ENCODE data around the gene ZNF200.

Gene ZNF200

GRCh38 chr16:3235856-3236669 is 1.1 kb upstream of the ZNF200 start (continued):
- no peak for TF ChIP-seq ZNF565 (CRISPR knock-in tag; conservative IDR thresholded peaks at IDR 0.05; ENCODE audit: low read depth)
- no peak for TF ChIP-seq OSR1 (CRISPR knock-in tag; IDR thresholded peaks at IDR 0.05)

DNA sequence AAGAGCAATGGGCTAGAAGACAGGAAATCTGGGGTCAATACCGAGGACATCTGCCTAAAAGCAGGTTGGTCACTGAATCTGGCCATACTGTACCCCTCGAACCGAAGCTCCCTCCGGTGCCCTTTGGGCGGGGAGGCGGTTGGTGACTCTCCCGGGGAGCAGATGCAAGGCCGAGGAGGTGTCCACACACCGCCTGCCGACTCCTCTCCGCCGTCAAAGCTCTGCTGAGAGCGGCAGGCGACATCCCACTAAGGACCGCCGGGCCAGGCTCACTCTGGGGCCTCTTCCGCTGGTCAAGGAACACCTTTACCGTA is 458 bp downstream of the ZNF200 start:
- no peak for ATAC-seq
- TF ChIP-seq ARNTL (CRISPR knock-in tag; IDR thresholded peaks at IDR 0.05; ENCODE audit: borderline replicate concordance, low read depth), result no peak
- no peak for TF ChIP-seq OSR1 (CRISPR knock-in tag; IDR thresholded peaks at IDR 0.05)
- TF ChIP-seq ZNF565 (CRISPR knock-in tag; conservative IDR thresholded peaks at IDR 0.05; ENCODE audit: low read depth), result no peak
- TF ChIP-seq, protein P1, sequence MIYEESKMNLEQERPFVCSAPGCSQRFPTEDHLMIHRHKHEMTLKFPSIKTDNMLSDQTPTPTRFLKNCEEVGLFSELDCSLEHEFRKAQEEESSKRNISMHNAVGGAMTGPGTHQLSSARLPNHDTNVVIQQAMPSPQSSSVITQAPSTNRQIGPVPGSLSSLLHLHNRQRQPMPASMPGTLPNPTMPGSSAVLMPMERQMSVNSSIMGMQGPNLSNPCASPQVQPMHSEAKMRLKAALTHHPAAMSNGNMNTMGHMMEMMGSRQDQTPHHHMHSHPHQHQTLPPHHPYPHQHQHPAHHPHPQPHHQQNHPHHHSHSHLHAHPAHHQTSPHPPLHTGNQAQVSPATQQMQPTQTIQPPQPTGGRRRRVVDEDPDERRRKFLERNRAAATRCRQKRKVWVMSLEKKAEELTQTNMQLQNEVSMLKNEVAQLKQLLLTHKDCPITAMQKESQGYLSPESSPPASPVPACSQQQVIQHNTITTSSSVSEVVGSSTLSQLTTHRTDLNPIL (CRISPR knock-in tag; IDR thresholded peaks at IDR 0.05; ENCODE audit: low read depth), result no peak
- TF ChIP-seq, protein P2, sequence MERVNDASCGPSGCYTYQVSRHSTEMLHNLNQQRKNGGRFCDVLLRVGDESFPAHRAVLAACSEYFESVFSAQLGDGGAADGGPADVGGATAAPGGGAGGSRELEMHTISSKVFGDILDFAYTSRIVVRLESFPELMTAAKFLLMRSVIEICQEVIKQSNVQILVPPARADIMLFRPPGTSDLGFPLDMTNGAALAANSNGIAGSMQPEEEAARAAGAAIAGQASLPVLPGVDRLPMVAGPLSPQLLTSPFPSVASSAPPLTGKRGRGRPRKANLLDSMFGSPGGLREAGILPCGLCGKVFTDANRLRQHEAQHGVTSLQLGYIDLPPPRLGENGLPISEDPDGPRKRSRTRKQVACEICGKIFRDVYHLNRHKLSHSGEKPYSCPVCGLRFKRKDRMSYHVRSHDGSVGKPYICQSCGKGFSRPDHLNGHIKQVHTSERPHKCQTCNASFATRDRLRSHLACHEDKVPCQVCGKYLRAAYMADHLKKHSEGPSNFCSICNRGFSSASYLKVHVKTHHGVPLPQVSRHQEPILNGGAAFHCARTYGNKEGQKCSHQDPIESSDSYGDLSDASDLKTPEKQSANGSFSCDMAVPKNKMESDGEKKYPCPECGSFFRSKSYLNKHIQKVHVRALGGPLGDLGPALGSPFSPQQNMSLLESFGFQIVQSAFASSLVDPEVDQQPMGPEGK (CRISPR knock-in tag; IDR thresholded peaks at IDR 0.05; ENCODE audit: borderline replicate concordance), result no peak
- TF ChIP-seq TCF4 (CRISPR knock-in tag; IDR thresholded peaks at IDR 0.05; ENCODE audit: borderline replicate concordance), result no peak
- TF ChIP-seq RARB (CRISPR knock-in tag; IDR thresholded peaks at IDR 0.05), result no peak
- TF ChIP-seq ESRRG (CRISPR knock-in tag; IDR thresholded peaks at IDR 0.05), result no peak
- no peak for TF ChIP-seq ZNF70 (CRISPR knock-in tag; IDR thresholded peaks at IDR 0.05)
- no peak for TF ChIP-seq ZFP30 (CRISPR knock-in tag; IDR thresholded peaks at IDR 0.05)
- no peak for TF ChIP-seq ZC3H10 (CRISPR knock-in tag; IDR thresholded peaks at IDR 0.05)
- no peak for TF ChIP-seq ZFP3 (CRISPR knock-in tag; IDR thresholded peaks at IDR 0.05)
- no peak for TF ChIP-seq GLIS3 (CRISPR knock-in tag; IDR thresholded peaks at IDR 0.05)
- TF ChIP-seq TSHZ2 (CRISPR knock-in tag; IDR thresholded peaks at IDR 0.05), result no peak
- no peak for TF ChIP-seq BACH2 (CRISPR knock-in tag; IDR thresholded peaks at IDR 0.05; ENCODE audit: borderline replicate concordance)
- no peak for TF ChIP-seq CSRNP3 (CRISPR knock-in tag; IDR thresholded peaks at IDR 0.05)
- TF ChIP-seq PPARA (CRISPR knock-in tag; IDR thresholded peaks at IDR 0.05; ENCODE audit: borderline replicate concordance), result no peak

- TF ChIP-seq GLIS3 (CRISPR knock-in tag; IDR thresholded peaks at IDR 0.05) (no peak), ISL1 (CRISPR knock-in tag; IDR thresholded peaks at IDR 0.05) (no peak), TCF4 (CRISPR knock-in tag; IDR thresholded peaks at IDR 0.05; ENCODE audit: borderline replicate concordance) (no peak), ZNF565 (CRISPR knock-in tag; conservative IDR thresholded peaks at IDR 0.05; ENCODE audit: low read depth) (no peak), ZNF8 (CRISPR knock-in tag; IDR thresholded peaks at IDR 0.05) (no peak), OSR1 (CRISPR knock-in tag; IDR thresholded peaks at IDR 0.05) (no peak), ZFP3 (CRISPR knock-in tag; IDR thresholded peaks at IDR 0.05) (no peak), POU6F1 (CRISPR knock-in tag; IDR thresholded peaks at IDR 0.05; ENCODE audit: borderline replicate concordance, low read depth) (no peak), CSRNP3 (CRISPR knock-in tag; IDR thresholded peaks at IDR 0.05) (no peak), TSHZ2 (CRISPR knock-in tag; IDR thresholded peaks at IDR 0.05) (no peak), ARNTL (CRISPR knock-in tag; IDR thresholded peaks at IDR 0.05; ENCODE audit: borderline replicate concordance, low read depth) (no peak), PPARA (CRISPR knock-in tag; IDR thresholded peaks at IDR 0.05; ENCODE audit: borderline replicate concordance) (no peak)
- TF ChIP-seq, protein P1 (CRISPR knock-in tag; IDR thresholded peaks at IDR 0.05; ENCODE audit: low read depth), result no peak
- no peak for ATAC-seq
These were observed 10.9 kb downstream of the ZNF200 start for GRCh38 chr16:3223913-3224515.

All from SK-N-SH treated with all-trans-retinoic acid at 6 μM for 48 hours (cell line).